Thymus (tissue), 11 donors: ENCODE results near the gene PAK4. TPM values are rescaled to one million over a fixed set of nuclear protein-coding genes. Genes with fewer than 3 reads are reported as not detected.

Source experiments
- DNase-seq, 9 donors: peaks; one replicate each; pipeline ENCODE4 v3.0.0-alpha.2; 2013; ENCODE audit warnings: low spot score in 9 of 9, low read depth in 6 of 9, missing footprints in 1 of 9
- H3K27ac ChIP-seq, 2 donors: one replicate each; pipeline ENCODE4 v1.5.1; 2013; ENCODE audit warnings: control low read depth in 1 of 2, low read depth in 1 of 2, low read length in 1 of 2, mild to moderate bottlenecking in 1 of 2, moderate library complexity in 1 of 2
- H3K27me3 ChIP-seq, 2 donors: one replicate each; pipeline ENCODE4 v1.5.1; 2013; ENCODE audit warnings: low read length in 1 of 2; ENCODE audit not compliant: control insufficient read depth in 2 of 2, insufficient read depth in 1 of 2
- H3K36me3 ChIP-seq, 2 donors: one replicate each; pipeline ENCODE4 v1.5.1; 2013; ENCODE audit warnings: low read length in 1 of 2, mild to moderate bottlenecking in 1 of 2, moderate library complexity in 1 of 2; ENCODE audit not compliant: control insufficient read depth in 2 of 2, insufficient read depth in 2 of 2
- H3K4me1 ChIP-seq, 2 donors: one replicate each; pipeline ENCODE4 v1.5.1; 2013; ENCODE audit warnings: low read length in 2 of 2; ENCODE audit not compliant: control insufficient read depth in 2 of 2, insufficient read depth in 2 of 2
- H3K4me3 ChIP-seq, 2 donors: one replicate each; pipeline ENCODE4 v1.5.1; 2013; ENCODE audit warnings: low read length in 2 of 2, control low read depth in 1 of 2, mild to moderate bottlenecking in 1 of 2
- H3K9me3 ChIP-seq, 2 donors: one replicate each; pipeline ENCODE4 v1.5.1; 2013; ENCODE audit warnings: low read length in 1 of 2, mild to moderate bottlenecking in 1 of 2; ENCODE audit not compliant: control insufficient read depth in 2 of 2, insufficient read depth in 1 of 2
- WGBS: extraction: QIAGEN DNeasy Blood & Tissue Kit; methylation state at CpG from one replicate; pipeline ENCODE4 v1.1.7; 2013; 5-methylcytosine and 5-hydroxymethylcytosine counted together
- polyA plus RNA-seq: library from polyadenylated mRNA; stranded (reverse); fragments of 200-250 nt; gene quantifications from one replicate; pipeline ENCODE4 v1.2.3, GENCODE V29; 2013
- total RNA-seq: library from RNA; stranded (reverse); fragments of 120-200 nt; gene quantifications from one replicate; pipeline ENCODE4 v1.2.4, GENCODE V29; 2013
- donor health status: healthy.

Gene PAK4
- total and polyA plus RNA-seq, 2 donors: 1.9 to 14.4 TPM

DNA sequence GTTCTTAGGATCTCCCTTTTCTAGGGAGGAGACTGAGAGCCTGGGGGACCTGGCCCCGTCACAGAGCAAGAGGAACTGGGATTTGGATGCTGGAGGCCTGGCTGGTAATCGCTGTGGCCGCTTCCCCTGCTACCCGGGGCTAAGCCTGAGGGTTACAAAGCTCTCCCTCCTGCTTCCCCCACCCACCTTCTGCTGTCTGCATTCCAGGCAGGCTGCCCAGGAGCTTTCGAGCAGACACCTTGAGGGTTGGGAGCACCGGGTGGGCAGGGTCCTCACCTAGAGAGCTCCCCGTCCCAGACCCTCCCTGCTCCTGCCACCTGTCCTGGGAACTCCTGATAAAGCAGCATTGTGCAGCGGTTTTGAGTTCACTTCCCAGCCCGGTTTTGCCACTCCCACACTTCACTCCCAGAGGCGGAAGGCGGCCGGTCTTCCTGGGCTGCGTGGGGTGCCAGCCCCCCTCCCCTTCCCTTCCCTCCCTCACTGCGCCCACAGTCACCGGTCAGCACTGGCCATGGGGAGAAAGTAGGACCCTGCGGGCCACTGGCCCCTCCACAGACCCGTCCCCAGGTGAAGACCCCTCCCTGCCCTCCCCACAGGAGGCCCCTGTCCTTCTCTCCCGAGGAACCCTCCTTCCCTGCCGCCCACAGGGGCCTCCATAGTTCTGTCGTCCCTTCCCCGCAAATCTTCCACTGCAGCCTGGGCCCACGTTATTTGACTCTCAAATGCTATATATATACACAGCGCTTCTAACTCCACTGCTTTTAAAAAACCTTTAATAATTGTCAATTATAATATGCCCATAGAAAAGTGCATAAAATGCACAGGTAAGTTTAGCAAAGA is 8.1 kb downstream of the PAK4 start:
- Histone ChIP-seq H3K27ac (no peak overlapping the region), H3K9me3 (no peaks in the 10 kb centered on the region), H3K4me3 (no peak overlapping the region), H3K27me3 (no peaks in the 10 kb centered on the region), H3K4me1 (no peaks in the 10 kb centered on the region), H3K36me3 (peaks cover 0 to 2% of the 10 kb centered on the region in 2 donors)
- no peak for DNase-seq
- 82% methylated on average over 23 of the region's 23 CpGs for WGBS

DNA sequence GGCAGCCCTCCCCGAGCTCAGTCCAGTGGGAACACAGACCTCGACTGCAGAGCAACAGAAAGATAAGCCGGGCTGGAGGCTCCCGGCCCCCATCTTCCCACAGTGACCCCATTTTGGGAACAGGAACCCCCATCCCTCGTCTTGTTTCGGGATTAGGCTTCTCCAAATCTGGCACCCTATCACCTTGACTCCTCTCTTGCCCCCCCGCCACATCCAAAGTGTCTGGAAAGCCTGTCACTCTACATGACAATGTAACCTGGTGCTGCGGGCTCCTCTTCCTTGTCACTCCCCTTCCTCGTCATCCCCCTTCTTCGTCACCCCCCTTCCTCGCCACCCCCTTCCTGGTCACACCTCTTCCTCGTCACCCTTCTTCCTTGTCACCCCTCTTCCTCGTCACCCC is 10.1 kb downstream of the PAK4 start:
- Histone ChIP-seq H3K36me3 (peaks cover 0 to 2% of the 10 kb centered on the region in 2 donors), H3K9me3 (no peaks in the 10 kb centered on the region), H3K4me3 (no peak overlapping the region), H3K4me1 (no peaks in the 10 kb centered on the region), H3K27ac (no peak overlapping the region), H3K27me3 (no peaks in the 10 kb centered on the region)
- no peak for DNase-seq
- 97% methylated on average over 13 of the region's 13 CpGs for WGBS

- 91% methylated on average over 12 of the region's 12 CpGs for WGBS
- H3K9me3 ChIP-seq: no peaks in the 10 kb centered on the region
- H3K27ac ChIP-seq: no peak overlapping the region
- no peak overlapping the region for H3K4me3 ChIP-seq
- H3K27me3 ChIP-seq: no peaks in the 10 kb centered on the region
- H3K4me1 ChIP-seq: no peaks in the 10 kb centered on the region
- DNase-seq: no peak
- peaks cover 0 to 2% of the 10 kb centered on the region in 2 donors for H3K36me3 ChIP-seq
Measured at GRCh38 chr19:39136225-39136940, 10.8 kb downstream of the PAK4 start.

DNA sequence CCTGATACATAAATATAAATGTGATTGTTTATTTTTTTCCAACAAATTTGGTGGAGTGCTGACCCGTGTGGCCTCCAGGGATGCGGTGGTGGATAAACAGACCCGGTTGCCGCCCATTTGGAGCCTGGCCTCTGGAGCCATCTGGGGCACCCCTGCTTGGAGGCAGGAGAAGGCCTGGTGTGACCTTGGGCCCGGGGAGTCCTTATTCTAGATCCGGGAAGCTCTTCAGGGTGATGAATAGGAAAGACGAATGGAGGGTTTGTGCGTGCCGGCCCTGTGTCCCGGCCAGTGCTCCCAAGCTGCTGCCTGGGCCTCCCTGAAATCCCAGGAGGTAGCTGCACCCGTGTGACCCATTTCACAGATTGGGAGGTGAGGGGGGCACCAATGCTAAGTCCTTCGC is 11.5 kb downstream of the PAK4 start:
- WGBS: 98% methylated on average over 12 of the region's 12 CpGs
- no peak for DNase-seq
- Histone ChIP-seq H3K9me3 (no peaks in the 10 kb centered on the region), H3K27me3 (no peaks in the 10 kb centered on the region), H3K4me1 (no peaks in the 10 kb centered on the region), H3K36me3 (peaks cover 0 to 2% of the 10 kb centered on the region in 2 donors), H3K27ac (no peak overlapping the region), H3K4me3 (no peak overlapping the region)

DNA sequence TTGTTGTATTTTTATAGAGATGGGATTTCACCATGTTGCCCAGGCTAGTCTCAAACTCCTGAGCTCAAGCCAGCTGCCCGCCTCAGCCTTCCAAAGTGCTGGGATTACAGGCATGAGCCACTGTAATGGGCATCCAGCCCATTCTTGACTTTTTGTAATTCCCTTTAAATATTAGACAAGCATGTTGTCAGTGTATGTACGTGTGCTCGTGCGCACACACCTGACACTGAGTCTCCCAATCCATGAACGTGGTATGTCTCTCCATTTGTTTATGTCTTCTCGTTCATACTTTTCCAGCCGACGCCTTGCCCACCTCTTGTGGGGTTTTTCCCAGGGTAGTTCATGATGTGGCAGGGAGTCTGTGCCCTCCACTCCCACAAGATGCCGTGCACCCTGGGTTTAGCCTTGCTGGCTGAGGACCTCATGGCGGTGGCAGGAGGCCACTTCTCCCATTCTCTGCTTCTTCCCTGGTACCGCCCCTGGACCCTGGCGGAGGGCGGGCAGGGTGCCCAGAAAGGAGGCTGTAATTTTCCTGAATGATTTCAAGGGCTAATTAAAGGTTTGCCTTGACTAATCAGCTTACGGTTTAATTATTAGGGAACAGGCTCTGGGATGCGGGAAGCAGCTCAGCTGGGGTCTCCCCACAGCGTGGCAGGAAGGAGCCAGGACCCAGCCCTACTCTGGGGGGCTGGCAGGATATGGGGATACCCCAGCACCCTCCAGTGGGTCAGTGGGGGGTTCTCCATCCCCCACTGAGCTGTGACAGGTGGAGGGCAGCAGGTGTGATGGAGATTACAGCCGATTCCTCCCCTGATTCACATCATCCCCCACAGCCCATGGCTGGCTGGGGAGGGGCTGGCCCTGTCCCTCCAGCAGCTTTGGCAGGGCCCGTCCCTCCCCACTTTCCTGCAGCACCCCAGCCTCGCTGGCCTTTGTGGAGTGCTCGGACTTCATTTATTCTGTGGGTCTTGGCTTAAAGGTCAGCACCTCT is 12.9 kb downstream of the PAK4 start:
- peaks cover 0 to 2% of the 10 kb centered on the region in 2 donors for H3K36me3 ChIP-seq
- H3K9me3 ChIP-seq: no peaks in the 10 kb centered on the region
- WGBS: 98% methylated on average over 20 of the region's 20 CpGs

GRCh38 chr19:39139305-39139874 is 13.8 kb downstream of the PAK4 start:
- Histone ChIP-seq H3K27me3 (no peaks in the 10 kb centered on the region), H3K4me3 (no peak overlapping the region), H3K27ac (no peak overlapping the region), H3K4me1 (peaks cover 0 to 8% of the 10 kb centered on the region in 2 donors), H3K36me3 (peaks cover 0 to 2% of the 10 kb centered on the region in 2 donors), H3K9me3 (no peaks in the 10 kb centered on the region)
- 97% methylated on average over 8 of the region's 8 CpGs for WGBS
- no peak for DNase-seq

More for the DNA sequence above, 12.9 kb downstream of the PAK4 start:
- Histone ChIP-seq H3K27ac (no peak overlapping the region), H3K4me1 (peaks cover 0 to 5% of the 10 kb centered on the region in 2 donors), H3K27me3 (no peaks in the 10 kb centered on the region), H3K4me3 (no peak overlapping the region)
- DNase-seq: no peak

DNA sequence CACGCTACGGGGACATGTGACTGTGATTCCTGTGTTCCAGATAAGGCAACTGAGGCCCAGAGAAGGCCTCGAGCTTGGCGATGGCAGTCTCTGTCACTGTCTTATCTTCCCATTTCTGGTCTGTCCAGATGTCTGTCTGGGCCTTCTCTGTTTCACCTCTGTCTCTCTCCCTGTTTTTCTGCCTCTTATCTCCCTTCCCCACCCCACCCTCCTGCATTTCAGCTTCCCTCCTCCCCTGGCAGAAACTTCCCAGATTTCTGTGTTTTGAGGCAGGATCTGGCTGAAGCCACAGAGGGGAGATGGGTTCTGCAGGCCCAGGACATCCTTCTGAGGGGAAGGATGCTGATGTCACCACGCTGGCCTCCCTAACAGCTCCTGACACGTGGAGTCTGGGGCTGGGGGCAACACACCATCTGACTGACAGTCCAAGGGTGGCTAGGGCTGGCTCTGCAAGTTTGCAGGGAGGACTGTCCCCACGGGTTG is 14.4 kb downstream of the PAK4 start:
- no peak overlapping the region for H3K27ac ChIP-seq
- WGBS: 93% methylated on average over 7 of the region's 7 CpGs

DNA sequence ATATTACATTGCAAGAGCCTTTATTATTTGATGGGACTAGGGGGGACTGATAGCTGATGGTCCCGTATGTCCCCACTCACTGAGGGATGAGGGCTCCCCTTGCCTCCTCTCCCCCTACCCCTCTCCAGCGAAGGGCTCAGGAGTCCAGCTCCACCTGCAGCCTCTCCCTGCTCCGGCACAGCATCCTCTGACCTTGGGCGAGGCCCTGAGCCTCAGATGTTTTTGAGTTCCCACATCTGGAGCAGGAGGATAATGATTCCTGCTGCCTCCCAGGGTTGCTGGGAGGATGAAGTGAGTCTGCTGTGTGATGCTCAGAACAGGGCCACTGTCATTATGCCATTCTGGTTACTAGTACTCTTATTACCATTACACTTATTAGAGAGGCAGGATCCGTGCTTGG is 15.0 kb downstream of the PAK4 start:
- Histone ChIP-seq H3K4me1 (peaks cover 0 to 20% of the 10 kb centered on the region in 2 donors), H3K9me3 (no peaks in the 10 kb centered on the region), H3K27me3 (no peaks in the 10 kb centered on the region), H3K36me3 (peaks cover 0 to 2% of the 10 kb centered on the region in 2 donors), H3K27ac (no peak overlapping the region), H3K4me3 (no peak overlapping the region)
- WGBS: 98% methylated on average over 5 of the region's 5 CpGs
- DNase-seq: no peak

More for the DNA sequence above, 14.4 kb downstream of the PAK4 start:
- no peak overlapping the region for H3K4me3 ChIP-seq
- H3K9me3 ChIP-seq: no peaks in the 10 kb centered on the region
- H3K27me3 ChIP-seq: no peaks in the 10 kb centered on the region
- H3K36me3 ChIP-seq: peaks cover 0 to 2% of the 10 kb centered on the region in 2 donors
- peaks cover 0 to 14% of the 10 kb centered on the region in 2 donors for H3K4me1 ChIP-seq
- no peak for DNase-seq
